ENCODE measurements around the gene C1QTNF9. TPM values are rescaled to one million over a fixed set of nuclear protein-coding genes. Genes with fewer than 3 reads are reported as not detected.
"Not testable (repeated sequence)": the region's sequence is repeated elsewhere in the genome, so short reads cannot be mapped to it uniquely, and the experiment has no call there.

C1QTNF9 gene
- total RNA-seq, 1 experiment from 2014 or later, result not detected

- ChIA-PET RAD21 (ENCODE audit: low non-redundant PET in 1 of 2, low total read pairs in 2 of 2, uncharacterized antibody in 2 of 2, unreplicated experiment in 2 of 2) (no interaction called here), CTCF (interaction anchor here (0.8 to 2.0 kb wide), 3 partner anchors 10 to 232 kb away, joined by 3 to 13 read pairs (median 3); no protein-coding TSS in a partner anchor), POLR2A (no interaction called here)
- Histone ChIP-seq H3K9ac (ENCODE audit: low read length) (no peak overlapping the region), H3K27ac (ENCODE audit: low read depth, low read length) (no peak overlapping the region), H4K20me1 (ENCODE audit: insufficient read depth) (no peaks in the 10 kb centered on the region), H3K4me3 (replicated peaks in 1 of 2; ENCODE audit: low read depth in 1 of 2, low read length in 2 of 2) (no peak overlapping the region), H3K4me2 (ENCODE audit: low read length) (no peak overlapping the region), H3K4me1 (ENCODE audit: control insufficient read depth in 1 of 2, insufficient read depth in 2 of 2, low read length in 2 of 2) (no peaks in the 10 kb centered on the region), H3K36me3 (ENCODE audit: control insufficient read depth in 1 of 2, insufficient read depth in 2 of 2, low read length in 2 of 2) (no peaks in the 10 kb centered on the region), H3K79me2 (ENCODE audit: insufficient read depth, low read length) (no peaks in the 10 kb centered on the region), H2AFZ (ENCODE audit: low read depth, low read length, poor library complexity, severe bottlenecking) (no peak overlapping the region), H3K9me2 (ENCODE audit: insufficient read depth) (no peaks in the 10 kb centered on the region), H3K9me3 (ENCODE audit: control insufficient read depth in 1 of 2, insufficient read depth in 1 of 2, low read depth in 1 of 2, low read length in 2 of 2) (no peaks in the 10 kb centered on the region), H3K27me3 (ENCODE audit: insufficient read depth, low read length) (no peaks in the 10 kb centered on the region)
- no TSS peak for BruUV-seq (replicated peaks)
- DNase-seq (ENCODE audit: low read depth, low spot score), result no peak
- TF ChIP-seq EGR1 (IDR thresholded peaks at IDR 0.05; ENCODE audit: low read depth) (no peak), MAX (IDR thresholded peaks at IDR 0.05) (no peak), CBX3 (IDR thresholded peaks at IDR 0.05; ENCODE audit: low read depth) (no peak), EZH2 (IDR thresholded peaks at IDR 0.05) (no peak), JUND (IDR thresholded peaks at IDR 0.05) (no peak), SRF (IDR thresholded peaks at IDR 0.05; ENCODE audit: low read depth) (no peak), POLR2A (IDR thresholded peaks at IDR 0.05; ENCODE audit: borderline replicate concordance, extremely low read depth, insufficient read depth, insufficient read length) (no peak)
- intact Hi-C loops (cut with micrococcal nuclease), result loop anchor here (5.0 kb wide), 1 partner anchor 234 kb away; no protein-coding TSS in a partner anchor
- no peak for ATAC-seq
These were observed 13.8 kb downstream of the C1QTNF9 start for GRCh38 chr13:24323036-24323738.

DNA sequence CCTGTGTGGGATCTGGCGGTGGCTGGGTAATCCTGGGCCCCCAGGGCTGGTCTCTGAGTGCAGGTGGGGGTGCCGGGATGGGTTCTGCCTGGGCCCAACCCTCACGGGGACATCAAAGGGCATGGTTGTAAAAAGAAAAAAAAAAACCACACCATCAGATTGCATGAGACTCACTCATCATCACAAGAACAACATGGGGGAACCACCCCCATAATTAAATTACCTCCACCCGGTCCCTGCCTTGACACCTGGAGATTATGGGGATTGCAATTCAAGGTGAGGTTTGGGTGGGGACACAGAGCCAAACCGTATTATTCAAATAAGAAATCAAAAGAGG, 14.3 kb downstream of the C1QTNF9 start:
- no peak for ATAC-seq
- RAD21 ChIA-PET (ENCODE audit: low non-redundant PET in 1 of 2, low total read pairs in 2 of 2, uncharacterized antibody in 2 of 2, unreplicated experiment in 2 of 2), result no interaction called here
- POLR2A ChIA-PET, result no interaction called here
- no peak overlapping the region for H3K27ac ChIP-seq (ENCODE audit: low read depth, low read length)
- no peak overlapping the region for H3K4me2 ChIP-seq (ENCODE audit: low read length)
- H3K9me3 ChIP-seq (ENCODE audit: control insufficient read depth in 1 of 2, insufficient read depth in 1 of 2, low read depth in 1 of 2, low read length in 2 of 2), result no peaks in the 10 kb centered on the region
- TF ChIP-seq YY1 (IDR thresholded peaks at IDR 0.05; ENCODE audit: extremely low read depth, insufficient replicate concordance, low read depth, low read length), result no peak
- TF ChIP-seq JUND (IDR thresholded peaks at IDR 0.05), result no peak
- no peak for TF ChIP-seq SRF (IDR thresholded peaks at IDR 0.05; ENCODE audit: low read depth)
- TF ChIP-seq SP1 (IDR thresholded peaks at IDR 0.05; ENCODE audit: low read depth), result no peak
- TF ChIP-seq CBX3 (IDR thresholded peaks at IDR 0.05; ENCODE audit: low read depth), result no peak
- no peak for TF ChIP-seq RAD21 (IDR thresholded peaks at IDR 0.05; ENCODE audit: low read depth)
- TF ChIP-seq EZH2 (IDR thresholded peaks at IDR 0.05), result no peak
- no peak overlapping the region for H2AFZ ChIP-seq (ENCODE audit: low read depth, low read length, poor library complexity, severe bottlenecking)
- H3K4me1 ChIP-seq (ENCODE audit: control insufficient read depth in 1 of 2, insufficient read depth in 2 of 2, low read length in 2 of 2), result no peaks in the 10 kb centered on the region
- H3K27me3 ChIP-seq (ENCODE audit: insufficient read depth, low read length), result no peaks in the 10 kb centered on the region
- H4K20me1 ChIP-seq (ENCODE audit: insufficient read depth), result no peaks in the 10 kb centered on the region
- intact Hi-C loops (cut with micrococcal nuclease), result loop anchor here (5.0 kb wide), 1 partner anchor 234 kb away; no protein-coding TSS in a partner anchor
- H3K9ac ChIP-seq (ENCODE audit: low read length), result no peak overlapping the region
- CTCF ChIA-PET, result interaction anchor here (2.0 kb wide), 1 partner anchor 232 kb away, joined by 13 read pairs; no protein-coding TSS in a partner anchor
- H3K79me2 ChIP-seq (ENCODE audit: insufficient read depth, low read length), result no peaks in the 10 kb centered on the region
- H3K36me3 ChIP-seq (ENCODE audit: control insufficient read depth in 1 of 2, insufficient read depth in 2 of 2, low read length in 2 of 2), result no peaks in the 10 kb centered on the region
- no peaks in the 10 kb centered on the region for H3K9me2 ChIP-seq (ENCODE audit: insufficient read depth)
- H3K4me3 ChIP-seq (replicated peaks in 1 of 2; ENCODE audit: low read depth in 1 of 2, low read length in 2 of 2), result no peak overlapping the region
- DNase-seq (ENCODE audit: low read depth, low spot score), result no peak
- BruUV-seq (replicated peaks), result no TSS peak

DNA sequence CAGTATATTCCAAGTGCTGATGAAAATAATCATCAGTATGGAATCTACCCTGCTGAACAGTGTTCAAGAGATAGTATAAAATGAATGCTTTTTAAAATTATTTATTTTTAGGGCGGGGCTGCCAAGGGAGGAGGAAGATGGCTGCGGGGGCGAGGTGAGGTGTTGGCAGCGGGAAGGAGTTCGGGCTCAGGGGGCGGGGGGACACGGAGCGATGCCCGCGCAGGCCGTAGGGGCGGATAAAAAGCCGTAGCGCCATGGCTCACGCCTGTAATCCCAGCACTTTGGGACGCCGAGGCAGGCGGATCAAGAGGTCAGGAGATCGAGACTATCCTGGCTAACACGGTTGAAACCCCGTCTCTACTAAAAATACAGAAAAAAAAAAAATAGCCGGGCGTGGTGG, 18.2 kb downstream of the C1QTNF9 start:
- RAD21 ChIA-PET (ENCODE audit: low non-redundant PET in 1 of 2, low total read pairs in 2 of 2, uncharacterized antibody in 2 of 2, unreplicated experiment in 2 of 2); H3K4me1 ChIP-seq (ENCODE audit: control insufficient read depth in 1 of 2, insufficient read depth in 2 of 2, low read length in 2 of 2); H3K27me3 ChIP-seq (ENCODE audit: insufficient read depth, low read length); H3K9me2 ChIP-seq (ENCODE audit: insufficient read depth); DNase-seq (ENCODE audit: low read depth, low spot score); H3K79me2 ChIP-seq (ENCODE audit: insufficient read depth, low read length); H3K9ac ChIP-seq (ENCODE audit: low read length); H3K4me2 ChIP-seq (ENCODE audit: low read length); POLR2A ChIA-PET; ATAC-seq; H3K4me3 ChIP-seq (replicated peaks in 1 of 2; ENCODE audit: low read depth in 1 of 2, low read length in 2 of 2); BruUV-seq (replicated peaks); H4K20me1 ChIP-seq (ENCODE audit: insufficient read depth); H3K9me3 ChIP-seq (ENCODE audit: control insufficient read depth in 1 of 2, insufficient read depth in 1 of 2, low read depth in 1 of 2, low read length in 2 of 2); H3K36me3 ChIP-seq (ENCODE audit: control insufficient read depth in 1 of 2, insufficient read depth in 2 of 2, low read length in 2 of 2); H2AFZ ChIP-seq (ENCODE audit: low read depth, low read length, poor library complexity, severe bottlenecking); H3K27ac ChIP-seq (ENCODE audit: low read depth, low read length); CTCF ChIA-PET: not testable (repeated sequence)
- intact Hi-C loops (cut with micrococcal nuclease), result loop anchor here (2.0 kb wide), 1 partner anchor 217 kb away; no protein-coding TSS in a partner anchor

All from HCT116 (cell line).